AG09319 (cell line): ENCODE data around the gene CELSR1.

ENCODE experiments used
- DNase-seq: peaks from one replicate; pipeline ENCODE4 v3.0.0-alpha.2; 2010; ENCODE audit warnings: low read depth; ENCODE audit errors: extremely low read depth
- TF ChIP-seq, protein P1 (sequence below): IDR thresholded peaks from 2 replicates; pipeline ENCODE4 v1.5.1; 2011; ENCODE audit warnings: low read depth, mild to moderate bottlenecking, inconsistent platforms, low read length, moderate library complexity

The CELSR1 gene

DNA sequence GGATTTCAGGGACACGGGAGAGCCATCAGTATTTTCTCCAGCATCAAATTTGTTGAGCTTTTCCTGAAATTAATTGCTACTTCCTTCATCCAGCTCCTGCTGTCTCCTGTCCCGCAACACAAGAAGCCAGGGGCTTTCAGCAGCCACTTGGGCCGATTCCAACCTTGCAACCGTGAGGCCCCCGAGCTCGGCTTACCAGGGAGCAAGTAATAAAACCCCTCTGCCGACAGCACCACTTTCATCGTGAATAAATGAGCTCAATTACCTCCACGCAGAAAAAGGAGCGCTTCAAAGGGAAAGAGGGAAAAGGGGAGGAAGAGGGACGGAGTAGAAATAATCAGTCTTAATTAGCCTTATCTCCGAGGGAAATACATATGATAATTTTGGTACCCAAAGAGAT, 76.6 kb downstream of the CELSR1 start:
- DNase-seq, result no peak
- TF ChIP-seq, protein P1, sequence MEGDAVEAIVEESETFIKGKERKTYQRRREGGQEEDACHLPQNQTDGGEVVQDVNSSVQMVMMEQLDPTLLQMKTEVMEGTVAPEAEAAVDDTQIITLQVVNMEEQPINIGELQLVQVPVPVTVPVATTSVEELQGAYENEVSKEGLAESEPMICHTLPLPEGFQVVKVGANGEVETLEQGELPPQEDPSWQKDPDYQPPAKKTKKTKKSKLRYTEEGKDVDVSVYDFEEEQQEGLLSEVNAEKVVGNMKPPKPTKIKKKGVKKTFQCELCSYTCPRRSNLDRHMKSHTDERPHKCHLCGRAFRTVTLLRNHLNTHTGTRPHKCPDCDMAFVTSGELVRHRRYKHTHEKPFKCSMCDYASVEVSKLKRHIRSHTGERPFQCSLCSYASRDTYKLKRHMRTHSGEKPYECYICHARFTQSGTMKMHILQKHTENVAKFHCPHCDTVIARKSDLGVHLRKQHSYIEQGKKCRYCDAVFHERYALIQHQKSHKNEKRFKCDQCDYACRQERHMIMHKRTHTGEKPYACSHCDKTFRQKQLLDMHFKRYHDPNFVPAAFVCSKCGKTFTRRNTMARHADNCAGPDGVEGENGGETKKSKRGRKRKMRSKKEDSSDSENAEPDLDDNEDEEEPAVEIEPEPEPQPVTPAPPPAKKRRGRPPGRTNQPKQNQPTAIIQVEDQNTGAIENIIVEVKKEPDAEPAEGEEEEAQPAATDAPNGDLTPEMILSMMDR, result no peak

DNA sequence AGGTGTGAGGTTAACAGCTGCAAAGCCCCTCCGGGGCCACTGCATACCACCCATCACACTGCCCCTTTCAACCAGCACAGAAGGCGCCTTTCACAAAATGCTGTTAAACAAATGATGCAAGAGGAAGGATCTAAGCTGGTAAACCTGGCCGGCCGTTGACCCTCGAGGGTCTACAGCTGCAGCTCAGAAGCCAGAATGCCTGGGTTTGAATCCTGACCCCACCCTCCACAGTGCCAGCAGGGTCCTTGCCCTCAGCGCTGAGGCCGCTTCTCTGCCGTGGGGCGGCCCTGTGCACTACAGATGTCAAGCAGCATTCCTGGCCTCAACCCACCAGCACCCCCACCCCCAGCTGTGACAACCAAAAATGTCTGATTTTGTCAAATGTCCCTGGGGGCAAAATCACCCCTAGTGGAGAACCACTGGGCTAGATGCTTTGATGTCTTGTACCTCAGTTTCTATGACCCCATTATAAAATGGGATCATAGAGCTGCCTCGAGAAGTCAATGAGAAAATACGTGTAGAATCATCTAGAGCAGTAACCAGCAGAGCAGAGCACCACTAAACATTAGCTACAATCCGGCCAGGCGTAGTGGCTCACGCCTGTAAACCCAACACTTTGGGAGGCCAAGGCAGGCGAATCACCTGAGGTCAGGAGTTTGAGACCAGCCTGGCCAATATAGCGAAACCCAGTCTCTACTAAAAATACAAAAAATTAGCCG, 77.9 kb downstream of the CELSR1 start:
- TF ChIP-seq, protein P1, result no peak

DNA sequence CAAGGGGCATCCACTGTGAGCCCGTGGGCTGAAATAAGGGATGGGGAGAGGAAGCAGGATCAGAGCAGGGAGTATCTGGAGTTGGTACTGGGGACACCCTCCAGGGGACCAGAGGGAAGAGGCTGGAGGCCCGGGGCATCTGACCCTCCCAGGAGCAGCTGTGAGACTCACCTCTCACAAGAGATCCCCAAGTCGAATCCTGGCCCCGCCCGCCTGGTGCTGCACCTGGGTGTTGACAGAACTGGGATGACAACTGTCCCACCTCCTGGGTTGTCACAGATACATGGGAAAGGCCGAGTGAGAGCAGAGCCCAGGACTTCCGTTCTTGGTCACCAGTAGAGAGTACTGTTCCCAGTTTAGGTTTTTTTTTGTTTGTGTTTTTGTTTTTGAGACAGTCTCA, 78.9 kb downstream of the CELSR1 start:
- TF ChIP-seq, protein P1, result no peak
- DNase-seq, result no peak

More for the DNA sequence above, 77.9 kb downstream of the CELSR1 start:
- no peak for DNase-seq

DNA sequence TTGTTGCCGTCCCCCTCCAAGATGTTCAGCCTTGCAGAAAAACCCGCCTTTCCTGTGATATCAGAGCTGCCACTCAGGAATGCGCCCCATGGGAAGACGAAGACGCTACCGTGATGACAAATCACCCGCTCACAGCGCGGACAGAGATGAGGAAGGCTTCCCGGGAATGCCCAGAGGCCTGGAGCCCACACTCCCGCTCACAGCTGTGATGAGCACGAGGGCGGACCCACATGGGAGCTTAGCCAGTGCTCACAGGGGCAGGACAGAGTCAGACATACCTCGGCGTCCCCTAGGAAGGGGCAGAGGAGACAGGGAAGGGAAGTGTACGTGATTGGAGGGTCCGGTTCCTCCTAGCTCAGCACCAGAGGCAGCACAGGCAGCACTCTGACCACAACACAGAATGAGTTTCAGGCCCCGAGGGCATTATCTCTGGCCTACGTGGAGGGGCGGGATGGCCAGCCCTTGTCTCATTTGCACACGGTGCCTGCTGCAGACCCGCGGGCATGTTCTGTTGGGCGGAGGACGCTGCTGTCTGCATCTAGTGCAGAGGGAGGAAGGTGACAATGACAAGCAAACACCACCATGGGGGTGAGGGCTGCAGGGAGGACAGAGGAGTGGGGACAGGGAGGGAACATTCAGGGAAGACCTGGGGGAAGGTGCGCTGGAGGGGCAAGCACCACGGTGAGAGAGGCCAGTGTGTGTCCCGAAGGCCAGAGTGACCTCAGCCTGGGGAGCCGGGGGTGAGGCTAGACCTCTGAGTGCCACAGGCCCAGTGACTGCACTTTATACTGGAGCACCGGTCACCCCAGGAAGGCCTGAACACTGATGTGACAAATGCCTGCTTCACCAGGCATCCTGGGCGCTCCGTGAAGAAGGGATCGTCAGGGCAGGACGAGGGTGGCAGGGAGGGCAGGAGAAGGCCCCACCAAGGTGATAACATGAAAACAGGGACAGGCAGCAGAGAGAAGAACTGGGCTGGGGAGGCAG, 79.6 kb downstream of the CELSR1 start:
- DNase-seq, result no peak
- TF ChIP-seq, protein P1, result no peak

DNA sequence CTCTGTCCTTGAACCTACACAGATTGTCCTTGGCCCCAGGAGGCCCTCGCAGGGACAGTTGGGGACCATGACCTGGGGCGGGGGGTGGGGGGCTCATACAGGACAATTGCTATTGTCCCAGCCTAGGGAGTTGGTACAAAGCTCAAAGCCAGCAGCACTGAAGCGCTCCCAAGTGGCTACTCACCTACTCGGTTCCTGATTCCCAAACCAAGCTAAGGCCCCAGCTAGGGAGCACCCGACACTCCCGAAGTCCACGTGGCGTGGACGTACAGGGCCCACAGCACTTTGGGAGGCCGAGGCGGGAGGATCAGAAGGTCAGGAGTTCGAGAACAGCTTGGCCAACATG, 80.6 kb downstream of the CELSR1 start:
- TF ChIP-seq, protein P1, result no peak
- no peak for DNase-seq

DNA sequence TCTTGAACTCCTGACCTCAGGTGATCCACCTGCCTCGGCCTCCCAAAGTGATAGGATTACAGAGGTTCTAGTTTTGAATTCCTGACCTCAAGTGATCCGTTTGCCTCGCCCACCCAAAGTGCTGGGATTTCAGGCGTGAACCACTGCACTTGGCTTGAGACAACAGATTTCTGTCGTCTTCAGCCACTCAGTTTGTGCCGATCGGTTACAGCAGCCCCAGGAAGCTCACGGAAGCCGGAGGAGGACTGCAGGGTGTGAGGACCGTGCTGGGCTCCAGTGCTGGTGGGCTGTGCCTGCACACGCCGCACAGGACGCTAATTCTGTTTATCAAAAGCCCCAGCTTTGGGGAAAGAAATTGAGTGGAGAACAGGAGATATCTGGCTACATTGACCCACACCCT, 82.0 kb downstream of the CELSR1 start:
- TF ChIP-seq, protein P1, result no peak
- no peak for DNase-seq
